Panc1 (cell line): ENCODE measurements around the gene SERGEF.

Source experiments
- CTCF ChIP-seq: fragments of 450-650 bp; IDR thresholded peaks from 2 replicates; pipeline ENCODE4 v1.5.1; 2017; ENCODE audit warnings: mild to moderate bottlenecking
- REST ChIP-seq, 2 experiments: IDR thresholded peaks; 2 replicates each; pipeline ENCODE4 v1.6.1; 2011 to 2012; ENCODE audit warnings: low read depth in 2 of 2, control low read depth in 1 of 2, low read length in 1 of 2, mild to moderate bottlenecking in 1 of 2, moderate library complexity in 1 of 2; ENCODE audit not compliant: insufficient read depth in 1 of 2
- TCF7L2 ChIP-seq: IDR thresholded peaks from 2 replicates; pipeline ENCODE4 v1.6.1; 2011; ENCODE audit warnings: mild to moderate bottlenecking, low read depth, low read length, inconsistent platforms

- TF ChIP-seq CTCF: no peak
- TF ChIP-seq TCF7L2: no peak
- no peak for TF ChIP-seq REST (IDR thresholded peaks at IDR 0.05; ENCODE audit: insufficient read depth in 1 of 2, low read depth in 2 of 2, low read length in 1 of 2)
Measured at GRCh38 chr11:17950644-17951043, 62.2 kb downstream of the SERGEF start.
